Tibial nerve (tissue), 4 donors: ENCODE measurements around the gene ACP4.

Source experiments
- EP300 ChIP-seq, 2 donors: sonication (generic); formaldehyde crosslinking; IDR thresholded peaks; one replicate each; pipeline ENCODE4 v1.6.1; 2017; ENCODE audit warnings: antibody characterized with exemption in 2 of 2, mild to moderate bottlenecking in 1 of 2
- POLR2A ChIP-seq, 2 donors: fragments of 450-650 bp; IDR thresholded peaks; one replicate each; pipeline ENCODE4 v1.6.1; 2017; ENCODE audit warnings: antibody characterized with exemption in 2 of 2, mild to moderate bottlenecking in 2 of 2, moderate library complexity in 2 of 2
- TF ChIP-seq, protein P1 (sequence below), 5 experiments: fragments of 200-600 bp in 3 of 5; fragments of 450-650 bp in 2 of 5; sonication (generic) in 3 of 5; IDR thresholded peaks; one replicate each; pipeline ENCODE4 v1.5.1; 2016 to 2019; ENCODE audit warnings: antibody characterized with exemption in 5 of 5, mild to moderate bottlenecking in 3 of 5, moderate library complexity in 2 of 5

DNA sequence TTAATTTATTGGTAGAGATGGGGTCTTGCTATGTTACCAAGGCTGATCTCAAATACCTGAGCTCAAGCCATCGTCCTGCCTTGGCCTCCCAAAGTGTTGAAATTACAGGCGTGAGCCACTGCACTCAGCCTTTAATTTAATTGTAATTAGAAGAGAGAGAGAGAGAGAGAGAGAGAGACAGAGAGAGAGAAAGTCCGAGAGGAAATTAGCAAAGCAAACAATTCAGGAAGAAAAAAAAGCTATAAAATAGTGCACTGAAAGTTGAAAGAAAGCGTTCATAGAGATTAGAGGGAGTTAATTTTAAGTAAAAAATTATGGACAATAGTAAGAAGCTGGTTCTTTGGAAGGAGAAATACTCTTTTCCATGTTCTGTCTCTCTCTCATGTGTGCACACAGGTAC is 13.0 kb upstream of the ACP4 start:
- TF ChIP-seq, protein P1, sequence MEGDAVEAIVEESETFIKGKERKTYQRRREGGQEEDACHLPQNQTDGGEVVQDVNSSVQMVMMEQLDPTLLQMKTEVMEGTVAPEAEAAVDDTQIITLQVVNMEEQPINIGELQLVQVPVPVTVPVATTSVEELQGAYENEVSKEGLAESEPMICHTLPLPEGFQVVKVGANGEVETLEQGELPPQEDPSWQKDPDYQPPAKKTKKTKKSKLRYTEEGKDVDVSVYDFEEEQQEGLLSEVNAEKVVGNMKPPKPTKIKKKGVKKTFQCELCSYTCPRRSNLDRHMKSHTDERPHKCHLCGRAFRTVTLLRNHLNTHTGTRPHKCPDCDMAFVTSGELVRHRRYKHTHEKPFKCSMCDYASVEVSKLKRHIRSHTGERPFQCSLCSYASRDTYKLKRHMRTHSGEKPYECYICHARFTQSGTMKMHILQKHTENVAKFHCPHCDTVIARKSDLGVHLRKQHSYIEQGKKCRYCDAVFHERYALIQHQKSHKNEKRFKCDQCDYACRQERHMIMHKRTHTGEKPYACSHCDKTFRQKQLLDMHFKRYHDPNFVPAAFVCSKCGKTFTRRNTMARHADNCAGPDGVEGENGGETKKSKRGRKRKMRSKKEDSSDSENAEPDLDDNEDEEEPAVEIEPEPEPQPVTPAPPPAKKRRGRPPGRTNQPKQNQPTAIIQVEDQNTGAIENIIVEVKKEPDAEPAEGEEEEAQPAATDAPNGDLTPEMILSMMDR (IDR thresholded peaks at IDR 0.05) = no peak
- no peak for TF ChIP-seq EP300 (IDR thresholded peaks at IDR 0.05)
- TF ChIP-seq POLR2A (IDR thresholded peaks at IDR 0.05) = no peak
